A204.1 (cell line): ENCODE results near the gene BTBD9.

Source experiments
- FAIRE-seq: peaks from 2 replicates; lab custom pipeline; 2012; peaks lifted over from hg19 to GRCh38; lab: Jason Lieb, UNC

Gene BTBD9

DNA sequence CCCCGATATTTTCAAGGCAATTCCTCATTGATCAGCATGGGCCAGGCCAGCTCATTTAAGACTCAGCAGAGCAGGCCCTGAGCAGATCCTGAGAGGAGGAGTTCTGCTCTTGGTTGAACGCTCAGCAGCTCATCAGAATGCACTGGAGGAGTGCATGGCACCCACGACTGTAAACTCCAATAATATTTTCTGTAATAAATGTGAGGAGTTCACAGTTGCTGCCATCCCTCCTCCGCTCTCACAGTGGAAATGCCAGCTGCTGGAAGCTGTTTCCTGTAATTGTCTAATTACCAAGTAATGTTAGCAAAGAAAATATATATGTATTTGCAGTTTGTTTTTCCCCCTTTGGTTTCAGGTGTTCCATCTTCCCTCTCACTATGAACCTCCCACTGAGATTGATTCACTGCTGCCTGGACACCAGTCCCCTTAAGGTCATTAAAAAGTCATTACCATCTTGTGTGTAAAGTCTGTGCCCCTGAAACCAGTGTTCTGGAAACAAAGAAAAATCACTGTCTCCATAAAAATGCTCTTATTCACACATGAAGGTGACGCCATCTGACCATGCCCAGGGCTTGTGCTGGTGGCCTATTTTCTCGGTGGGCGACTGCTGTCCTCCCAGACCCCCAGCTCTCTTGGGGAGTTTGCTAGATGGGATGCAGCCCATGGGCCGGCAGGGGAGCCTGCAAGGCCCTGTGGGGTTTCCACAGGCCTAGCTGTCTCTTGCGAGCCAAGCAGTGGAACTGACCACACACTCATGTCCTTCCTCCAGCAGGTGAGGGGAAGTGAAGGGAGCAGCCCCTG, 446.0 kb downstream of the BTBD9 start:
- no peak for FAIRE-seq

DNA sequence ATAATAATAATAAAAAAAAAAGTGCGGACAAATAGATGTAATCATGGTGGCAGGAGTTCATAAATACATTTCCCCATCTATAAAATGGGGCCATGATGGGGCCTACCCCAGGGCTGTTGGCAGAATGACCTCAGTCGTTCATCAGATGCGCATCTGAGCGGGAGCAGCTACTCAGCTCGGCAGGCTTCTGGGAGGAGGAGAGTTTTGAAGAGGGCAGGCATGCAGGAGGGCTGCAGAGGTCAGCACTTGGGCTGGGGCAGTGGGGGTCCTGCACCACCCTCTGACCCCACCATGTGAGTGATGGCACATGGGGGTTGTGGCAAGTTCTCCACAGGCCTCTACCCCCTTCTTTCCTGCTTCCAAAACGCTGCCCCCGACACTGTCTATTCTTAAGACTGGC, 446.7 kb downstream of the BTBD9 start:
- no peak for FAIRE-seq

DNA sequence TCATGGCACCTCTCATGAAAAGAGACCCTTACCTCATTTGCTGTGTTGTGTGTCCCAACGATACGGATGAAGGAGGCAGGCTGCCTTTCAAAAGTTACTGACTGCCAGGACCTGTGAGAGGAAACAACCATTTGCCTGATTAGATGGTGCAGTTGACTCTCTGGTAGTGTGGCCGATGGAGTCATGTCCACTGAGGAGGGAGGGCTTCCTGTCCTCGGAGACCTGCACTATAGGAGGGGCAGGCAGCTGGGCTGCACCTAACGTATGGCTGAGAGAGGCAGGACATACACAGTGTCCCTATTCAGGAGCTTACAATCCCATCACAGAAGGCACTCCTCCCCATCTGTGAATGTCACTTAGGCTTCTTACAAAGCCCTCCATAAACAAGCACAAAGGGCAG, 447.2 kb downstream of the BTBD9 start:
- no peak for FAIRE-seq

DNA sequence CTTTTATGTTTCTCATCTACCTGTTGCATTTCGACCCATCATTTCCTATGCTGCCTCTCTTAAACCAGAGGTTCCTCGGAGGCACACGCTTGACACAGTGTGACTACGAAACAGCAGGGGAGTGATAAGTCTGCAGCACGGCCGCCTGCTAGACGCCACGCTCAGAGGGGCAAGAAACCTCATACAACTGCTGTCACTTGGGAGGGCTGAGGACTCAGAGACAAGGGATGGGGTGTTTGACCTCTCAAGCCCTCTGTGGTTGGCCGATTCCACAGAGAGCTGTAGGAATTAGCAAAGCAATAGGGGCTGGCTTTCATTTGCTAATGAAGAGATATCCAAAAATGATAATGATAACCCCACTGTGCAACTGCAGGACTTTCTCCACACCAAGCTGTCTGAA, 447.7 kb downstream of the BTBD9 start:
- FAIRE-seq = no peak

DNA sequence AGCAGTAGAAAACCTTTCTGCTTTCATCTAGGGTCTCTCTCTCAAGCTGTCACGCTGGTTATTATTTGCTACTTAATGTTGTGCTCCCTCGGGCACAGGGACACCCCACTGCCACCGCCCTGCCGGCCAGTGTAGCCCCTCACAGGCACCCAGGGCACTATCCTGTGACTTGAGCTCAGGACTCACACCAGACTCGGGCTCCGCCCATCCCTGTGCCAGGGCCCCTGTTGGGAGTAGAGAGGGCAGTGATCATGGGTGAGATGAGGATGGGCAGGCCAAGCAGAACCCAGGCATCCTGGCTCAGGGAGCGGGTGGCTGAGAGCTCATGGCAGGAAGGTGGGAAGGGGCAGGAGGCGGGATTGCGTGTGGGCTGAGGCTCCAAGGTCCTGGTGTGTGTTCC, 448.3 kb downstream of the BTBD9 start:
- FAIRE-seq = no peak

DNA sequence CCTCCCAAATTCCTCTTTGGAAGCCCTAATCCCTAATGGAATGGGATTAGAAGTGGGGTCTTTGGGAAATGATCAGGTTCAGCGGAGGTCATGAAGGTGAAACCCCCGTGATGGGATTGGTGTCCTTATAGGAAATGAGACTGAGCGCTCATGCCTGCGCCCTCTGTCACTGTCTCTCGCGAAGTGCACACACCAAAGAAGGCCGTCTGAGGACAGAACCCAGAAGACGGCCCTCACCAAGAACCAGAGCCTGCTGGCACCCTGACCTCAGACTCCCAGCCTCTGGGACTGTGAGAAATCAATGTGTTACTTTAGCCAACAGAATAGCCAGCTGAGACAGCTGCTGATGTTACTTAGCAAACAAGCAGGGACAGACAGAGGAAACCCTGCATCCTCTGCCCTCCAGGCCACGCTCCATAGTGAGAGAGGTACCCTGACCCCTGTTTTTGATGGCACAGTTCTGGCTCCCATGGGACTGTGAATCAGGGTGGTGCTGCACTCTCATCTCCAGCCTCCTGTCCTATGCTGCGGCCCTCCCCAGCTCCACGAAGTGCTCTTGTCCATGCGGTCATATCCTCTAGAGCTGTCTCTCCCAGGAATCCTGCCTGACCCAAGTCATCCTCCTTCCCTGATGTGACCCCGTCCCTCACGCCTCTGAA, 450.9 kb downstream of the BTBD9 start:
- no peak for FAIRE-seq

DNA sequence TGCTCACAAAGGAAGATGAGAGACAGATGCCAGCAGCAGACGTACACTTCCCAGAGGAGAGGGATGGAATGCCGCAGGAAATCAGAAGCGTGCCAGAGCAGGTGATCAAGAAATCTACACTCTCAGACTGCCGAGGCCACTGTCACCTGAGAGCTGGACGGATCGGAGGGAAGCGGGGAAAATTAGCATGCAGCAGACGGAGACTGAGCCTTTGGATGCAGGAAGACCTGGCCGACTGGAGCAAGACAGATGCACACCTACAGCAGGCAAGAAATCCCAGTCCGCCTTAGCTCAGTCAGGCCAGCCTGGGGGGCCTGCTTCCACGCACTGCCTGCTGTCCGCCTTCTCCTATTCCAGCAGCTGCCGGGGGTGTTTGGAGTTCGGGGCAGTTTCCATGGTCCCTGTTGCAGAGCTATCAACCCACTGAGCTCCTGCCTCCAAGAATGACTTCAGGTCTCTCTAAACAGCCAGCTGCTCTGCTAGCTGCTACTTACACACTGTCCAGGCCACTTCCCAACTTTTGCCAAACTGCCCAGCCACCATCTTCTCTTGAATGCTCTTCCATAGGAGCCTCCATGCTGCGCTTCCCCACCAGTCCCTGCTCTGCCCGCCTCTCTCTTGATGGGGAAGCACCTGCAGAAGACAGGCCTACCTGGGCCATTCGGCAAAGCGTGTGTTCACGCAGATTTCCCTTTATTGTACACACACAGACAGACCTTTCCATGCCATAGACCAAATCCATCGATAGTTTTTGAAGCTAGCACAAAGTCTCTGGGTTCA, 451.7 kb downstream of the BTBD9 start:
- FAIRE-seq = no peak

DNA sequence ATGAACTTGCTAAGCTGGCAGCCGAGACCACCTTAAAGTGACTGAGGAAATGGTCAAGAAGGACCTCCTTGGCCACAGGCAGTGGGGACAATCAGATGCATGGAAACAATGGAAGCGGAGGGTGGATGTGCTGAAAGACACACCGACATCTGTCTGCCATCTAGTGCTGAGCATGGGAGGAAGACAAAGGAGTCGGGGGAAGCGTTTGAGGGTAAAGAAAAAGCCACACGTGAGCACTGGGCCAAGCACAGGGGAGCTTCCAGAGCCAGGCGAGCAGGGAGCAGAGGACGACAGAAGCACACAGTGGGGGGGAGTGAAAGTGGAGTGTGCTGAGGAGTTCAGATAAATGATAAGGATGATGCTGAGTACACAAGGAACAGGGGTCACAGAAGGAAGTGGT, 452.4 kb downstream of the BTBD9 start:
- no peak for FAIRE-seq

DNA sequence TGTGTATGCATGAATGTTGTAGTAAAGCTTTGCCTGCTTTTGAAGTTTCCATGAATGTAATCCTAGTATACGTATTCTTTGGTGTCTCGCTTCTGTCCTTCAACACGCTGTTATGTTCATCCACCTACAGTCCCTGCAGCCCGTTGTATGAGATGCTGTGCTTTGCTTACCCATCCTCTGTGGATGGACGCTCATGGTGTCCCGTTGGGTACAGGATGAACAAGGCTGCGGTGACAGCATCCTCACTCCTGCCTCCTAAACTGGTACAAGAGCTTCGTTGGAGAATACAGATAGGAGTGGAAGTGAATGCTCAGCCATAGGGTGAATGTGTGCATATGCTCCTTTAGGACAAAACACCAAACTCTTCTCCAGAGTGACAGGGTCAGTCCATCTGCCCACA, 454.0 kb downstream of the BTBD9 start:
- no peak for FAIRE-seq

DNA sequence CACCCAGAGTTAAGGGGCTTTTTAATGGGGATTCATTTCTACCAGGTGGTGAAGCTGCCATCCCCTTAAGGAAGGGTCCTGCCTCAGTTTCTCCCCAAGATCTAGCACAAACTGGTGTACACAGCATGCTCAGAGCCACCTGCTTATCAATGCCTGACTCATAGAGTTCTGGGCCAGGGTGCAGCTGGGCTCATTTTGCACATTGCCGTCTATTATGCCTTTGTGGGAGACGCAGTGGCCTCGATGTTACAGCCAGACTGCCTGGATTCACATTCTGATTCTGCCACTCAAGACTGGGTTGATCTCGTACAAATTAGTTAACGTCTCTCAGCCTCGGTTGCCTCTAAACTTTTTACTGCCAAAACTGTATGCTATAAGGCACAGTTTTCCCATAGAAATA, 454.5 kb downstream of the BTBD9 start:
- FAIRE-seq = no peak

DNA sequence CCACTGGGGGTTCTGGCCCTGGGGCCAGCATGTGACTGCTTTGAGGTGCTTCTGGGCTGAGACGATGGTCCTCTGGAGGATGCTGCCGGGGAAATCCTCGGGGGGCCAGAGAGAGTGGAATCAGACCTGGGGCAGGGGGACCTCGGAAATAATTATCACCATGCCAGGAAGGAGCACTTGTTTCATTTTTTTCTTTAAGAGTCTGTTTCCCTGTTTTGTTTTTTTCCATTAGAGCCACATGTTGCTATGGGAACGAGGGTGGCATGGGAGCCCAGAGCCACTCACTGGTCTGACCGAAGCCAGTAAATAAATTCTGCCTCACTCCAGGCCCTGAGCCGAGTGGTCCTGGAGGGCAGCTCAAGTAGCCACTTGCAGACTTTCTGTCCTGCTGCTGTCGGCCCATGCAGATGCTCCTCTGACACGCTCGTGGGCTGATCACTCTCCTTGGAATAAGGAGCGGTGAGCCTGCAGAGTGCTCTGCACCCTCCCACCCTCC, 455.1 kb downstream of the BTBD9 start:
- FAIRE-seq = no peak

DNA sequence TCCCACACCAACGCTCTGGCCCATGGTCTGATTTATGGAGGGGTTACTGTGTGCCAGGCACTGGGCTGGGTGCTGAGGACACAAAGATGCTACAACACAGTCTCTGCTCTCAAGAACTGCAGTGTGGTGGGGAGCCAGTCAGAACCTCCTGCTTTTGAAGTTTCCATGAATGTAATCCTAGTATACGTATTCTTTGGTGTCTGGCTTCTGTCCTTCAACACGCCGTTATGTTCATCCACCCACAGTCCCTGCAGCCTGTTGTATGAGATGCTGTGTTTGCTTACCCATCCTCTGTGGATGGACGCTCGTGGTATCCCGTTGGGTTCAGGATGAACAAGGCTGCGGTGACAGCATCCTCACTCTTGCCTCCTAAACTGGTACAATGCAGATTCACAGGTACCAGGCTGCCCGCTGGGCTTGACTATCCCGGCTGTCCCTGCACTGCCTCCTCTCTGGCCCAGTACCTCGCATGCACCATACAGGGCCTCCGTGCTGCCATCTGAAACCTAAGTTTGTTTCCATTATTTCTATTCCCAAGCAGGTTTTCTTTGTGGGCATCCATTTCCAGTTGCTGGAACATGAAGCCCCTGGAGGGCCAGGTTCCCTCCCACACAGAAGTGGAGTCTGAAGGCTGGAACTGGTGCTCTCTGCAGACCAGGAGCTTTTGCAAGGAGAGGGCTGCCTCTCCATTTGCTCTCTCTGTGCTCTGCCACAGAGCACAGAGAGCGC, 455.7 kb downstream of the BTBD9 start:
- FAIRE-seq = no peak

DNA sequence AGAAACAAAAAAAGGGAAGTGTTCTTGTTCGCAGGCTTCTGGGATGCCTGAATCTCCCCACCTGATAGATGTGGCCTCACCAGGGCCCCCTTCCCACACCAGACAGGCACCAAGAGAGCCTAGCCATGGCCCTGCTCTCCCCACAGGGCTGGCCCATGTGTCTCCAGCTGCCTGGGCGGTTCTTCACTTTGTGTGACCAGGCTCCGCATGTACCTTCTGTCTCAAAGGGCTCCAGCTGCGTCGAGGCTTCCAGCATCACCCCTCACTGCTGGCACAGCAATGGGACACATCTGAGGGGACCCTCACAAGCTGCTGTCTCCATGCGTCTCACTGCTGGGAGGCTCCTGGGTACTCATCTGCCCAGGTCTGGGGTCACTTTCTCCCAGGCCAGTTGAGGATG, 457.3 kb downstream of the BTBD9 start:
- FAIRE-seq = no peak

DNA sequence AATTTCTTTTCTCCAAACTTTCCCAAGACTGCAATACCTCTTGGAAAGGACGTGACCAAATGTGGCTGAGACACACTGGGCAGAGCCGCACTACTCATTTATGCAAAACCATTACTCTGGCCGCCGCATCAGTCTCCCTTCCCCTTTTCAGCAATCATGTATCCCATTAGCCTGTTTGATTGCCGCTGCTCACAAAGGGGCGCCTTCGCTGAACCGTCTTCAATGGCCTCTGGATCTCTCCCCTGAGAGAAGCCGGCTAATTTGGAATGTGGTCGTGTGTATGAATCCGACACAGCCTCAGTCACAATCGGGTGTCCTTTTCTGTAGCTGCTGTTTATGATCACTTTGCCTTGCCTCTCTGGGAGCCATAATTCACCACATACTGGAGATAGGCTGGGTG, 459.1 kb downstream of the BTBD9 start:
- no peak for FAIRE-seq

DNA sequence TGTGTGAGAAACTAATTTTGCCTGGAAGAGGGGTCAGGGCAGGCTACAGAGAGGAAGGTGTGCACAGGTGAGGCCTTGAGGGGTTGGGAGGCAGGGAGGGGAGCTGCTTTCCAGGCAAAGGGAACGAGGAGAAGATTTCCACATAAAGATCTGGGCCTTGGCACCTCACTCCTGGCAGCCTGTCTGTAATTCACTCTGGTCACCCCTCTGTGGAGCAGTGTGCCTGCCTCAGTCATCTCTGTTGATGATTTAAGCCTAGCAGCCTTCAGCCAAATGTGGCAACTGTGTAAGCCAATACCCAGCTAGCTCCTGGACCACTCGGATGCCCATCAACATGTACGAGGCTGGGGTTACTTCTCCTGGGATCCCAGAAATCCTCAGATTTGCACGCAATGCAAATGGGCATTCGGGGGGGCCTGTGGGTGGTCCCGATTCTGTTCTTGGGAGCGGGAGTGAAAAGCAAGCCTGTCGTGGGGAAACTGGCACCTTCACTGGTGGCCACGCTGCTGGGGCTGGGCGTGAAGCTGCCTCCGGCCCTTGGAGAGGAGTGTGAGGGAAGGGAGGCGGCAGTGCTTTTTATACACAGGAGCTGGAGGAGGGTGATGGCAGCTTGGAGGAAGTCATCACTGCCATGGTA, 459.8 kb downstream of the BTBD9 start:
- FAIRE-seq = no peak

DNA sequence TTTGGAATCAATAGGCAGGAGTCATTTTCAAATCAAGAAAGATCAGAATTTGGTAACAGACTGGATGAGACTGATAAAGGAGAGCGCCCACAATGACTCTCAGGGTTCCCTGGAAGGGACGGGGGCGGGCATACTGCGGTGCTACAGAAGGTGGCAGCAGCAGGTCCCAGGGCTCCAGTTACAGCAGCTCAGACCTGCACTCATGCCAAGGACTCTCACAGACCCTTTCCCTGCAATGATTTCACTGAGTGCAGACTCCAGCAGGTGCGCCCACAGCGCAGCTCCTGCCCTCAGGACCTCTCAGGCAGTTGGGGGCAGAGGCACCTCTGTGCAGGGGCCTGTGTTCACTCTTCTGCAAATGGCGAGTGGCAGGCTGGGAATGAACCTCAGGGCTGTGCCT, 460.4 kb downstream of the BTBD9 start:
- no peak for FAIRE-seq

DNA sequence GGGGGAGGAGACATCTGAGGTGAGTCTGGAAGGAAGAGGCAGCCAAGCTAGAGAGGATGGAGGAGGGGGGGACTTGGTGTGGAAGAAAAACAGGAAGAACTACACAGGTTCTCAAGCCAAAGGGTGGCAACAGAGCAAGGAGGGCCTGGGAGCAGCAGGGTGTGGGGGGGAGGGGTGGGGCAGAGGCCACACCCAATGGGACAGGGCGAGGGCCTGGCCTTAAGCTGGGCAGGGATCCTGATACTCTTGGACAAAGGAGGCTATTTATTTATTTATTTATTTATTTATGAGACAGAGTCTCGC, 461.2 kb downstream of the BTBD9 start:
- FAIRE-seq = no peak

DNA sequence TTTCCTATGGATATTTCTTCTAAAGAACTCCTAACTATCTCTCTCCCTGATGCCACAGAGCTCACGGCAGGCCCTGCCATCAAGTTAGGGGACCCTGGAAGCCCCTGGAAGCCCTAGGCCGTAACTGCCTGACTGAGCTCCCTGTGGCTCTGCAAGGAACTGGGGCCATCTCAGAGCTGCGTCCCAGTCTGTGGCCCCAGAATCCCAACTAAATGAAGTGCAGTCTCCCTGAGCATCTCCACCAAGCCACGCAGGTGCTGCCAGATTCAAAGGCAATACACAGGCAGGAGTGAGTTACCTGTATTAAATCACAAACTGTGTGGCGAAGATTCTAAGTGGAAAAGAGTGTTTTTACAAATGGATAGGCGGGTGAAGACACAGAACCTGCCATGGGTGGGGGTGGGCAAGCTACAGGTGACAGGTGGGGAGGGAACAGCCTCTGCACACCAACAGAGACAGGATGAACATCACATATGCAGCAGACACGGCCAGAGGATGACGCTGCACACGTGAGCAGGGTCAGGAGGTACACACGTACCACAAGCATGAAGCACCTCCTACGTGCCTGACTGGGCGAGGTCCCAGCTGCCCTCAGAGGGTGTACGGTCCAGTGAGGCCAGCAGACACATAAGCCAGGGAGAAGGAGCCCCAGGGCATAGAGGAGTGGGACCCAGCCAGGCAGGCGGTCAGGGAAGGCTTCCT, 461.7 kb downstream of the BTBD9 start:
- FAIRE-seq = no peak

DNA sequence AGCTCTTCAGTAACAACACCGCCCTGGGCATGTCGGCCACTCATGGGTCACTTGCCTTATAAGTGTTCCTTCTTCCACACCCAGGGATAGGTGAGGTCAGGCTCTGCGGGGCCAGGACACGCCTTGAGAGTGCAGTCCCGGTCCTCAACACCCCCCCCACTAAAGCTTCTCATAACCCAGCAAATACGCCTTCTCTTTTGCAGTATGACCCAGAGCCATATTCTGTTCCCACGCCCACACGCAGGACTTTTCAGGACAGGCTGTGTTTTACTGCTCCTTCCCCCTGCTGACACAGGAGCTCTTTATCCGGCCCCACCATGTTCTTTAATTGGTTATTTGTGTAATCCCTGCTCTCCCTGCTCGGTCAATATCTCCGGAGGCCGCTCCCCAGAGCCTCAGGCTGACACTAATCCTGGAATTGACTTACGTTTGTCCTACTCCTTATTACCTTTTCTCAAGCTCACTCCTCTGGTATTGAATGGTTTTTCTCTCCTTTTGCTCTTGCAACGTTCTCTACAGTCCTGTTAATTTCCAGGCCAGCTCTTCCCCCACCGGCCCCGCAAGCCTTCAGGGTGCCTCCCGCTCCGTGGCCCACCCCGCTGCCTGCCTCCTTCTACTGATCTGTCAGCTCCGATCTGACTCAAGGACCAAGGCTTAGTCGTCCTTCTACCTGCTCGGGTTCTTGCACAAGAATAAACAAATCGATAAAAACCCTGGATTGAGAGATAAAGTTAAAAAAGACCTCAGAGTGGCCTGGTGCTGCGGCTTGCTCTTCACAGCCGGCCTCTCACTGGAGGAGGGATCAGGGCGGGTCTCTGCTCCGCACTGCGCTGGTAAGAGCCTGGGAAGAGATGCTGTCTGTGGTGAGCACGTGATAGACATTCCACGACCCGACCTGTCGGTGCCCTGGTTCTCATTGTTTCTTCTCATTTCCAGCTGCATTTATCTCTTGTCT, 462.7 kb downstream of the BTBD9 start:
- no peak for FAIRE-seq

DNA sequence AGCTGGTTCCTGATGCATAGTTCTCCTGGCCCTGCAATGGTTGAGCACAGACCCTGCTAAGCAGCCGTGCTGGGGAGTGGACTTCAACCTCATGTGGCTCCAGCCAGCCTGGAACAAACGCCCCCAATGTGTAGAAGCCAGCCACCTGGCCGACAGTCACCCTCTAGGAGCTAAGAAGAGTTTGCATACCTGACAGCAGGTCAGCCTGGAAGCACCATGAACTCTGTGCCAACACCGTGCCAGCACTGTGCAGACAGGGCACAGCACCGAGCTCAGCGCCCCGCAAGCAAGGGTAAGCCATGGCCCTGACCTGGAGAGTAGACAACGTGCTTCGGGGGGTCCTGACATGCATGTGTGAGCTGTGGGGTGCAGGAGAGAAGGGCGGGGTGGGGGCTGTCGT, 463.9 kb downstream of the BTBD9 start:
- FAIRE-seq = no peak
